A549 (cell line): ENCODE results near the gene AMACR. TPM values are rescaled to one million over a fixed set of nuclear protein-coding genes. Genes with fewer than 3 reads are reported as not detected.

Source experiments
- ATAC-seq, 2 experiments: fragments of 200-7000 bp in 1 of 2; fragments of >200 bp in 1 of 2; cut with Nextera tagmentation in 1 of 2; cut with Tn5 transposase in 1 of 2; 3 replicates each; pipeline versions ENCODE4 v1.8.0 to v1.9.1; 2018 to 2020; ENCODE audit warnings: mild to moderate bottlenecking in 1 of 2, moderate library complexity in 1 of 2
- CTCF ChIA-PET: fragments of 300-600 bp; sonication (Branson Sonifier 250); formaldehyde crosslinking; extraction: SDS; loops from one replicate; lab custom pipeline; 2021; ENCODE audit warnings: antibody characterized with exemption, inconsistent platforms; lab: Yijun Ruan, JAX
- POLR2A ChIA-PET: fragments of 350-600 bp; formaldehyde crosslinking; extraction: SDS; loops from one replicate; lab custom pipeline; 2021; ENCODE audit warnings: antibody characterized with exemption, inconsistent platforms; lab: Yijun Ruan, JAX
- DNase-seq, 2 experiments: peaks; one replicate each; pipeline versions ENCODE4 v3.0.0 to v3.0.0-alpha.2; 2011 to 2016; ENCODE audit warnings: low read depth in 1 of 2, low spot score in 1 of 2
- FAIRE-seq: peaks from 2 replicates; lab custom pipeline; 2011; peaks lifted over from hg19 to GRCh38; lab: Jason Lieb, UNC
- H3K27ac ChIP-seq, 2 experiments: fragments of >200 bp; sonication (Bioruptor Twin); formaldehyde crosslinking; 3 replicates each; pipeline ENCODE4 v1.5.1; 2016 to 2017
- H3K4me1 ChIP-seq: fragments of >200 bp; sonication (Bioruptor Twin); formaldehyde crosslinking; 3 replicates; pipeline ENCODE4 v1.6.1; 2016
- H3K4me2 ChIP-seq: fragments of >200 bp; sonication (Bioruptor Twin); formaldehyde crosslinking; 3 replicates; pipeline ENCODE4 v1.6.1; 2016
- H3K4me3 ChIP-seq: fragments of >200 bp; sonication (Bioruptor Twin); formaldehyde crosslinking; 3 replicates; pipeline ENCODE4 v1.5.1; 2016
- H3K9me3 ChIP-seq: fragments of >200 bp; sonication (Bioruptor Twin); formaldehyde crosslinking; 3 replicates; pipeline ENCODE4 v1.6.1; 2016
- CBX8 ChIP-seq: fragments of 200-600 bp; sonication (generic); IDR thresholded peaks from 2 replicates; pipeline ENCODE4 v1.6.1; 2016
- CEBPB ChIP-seq, 2 experiments: fragments of >200 bp in 1 of 2; sonication (Bioruptor Twin) in 1 of 2; formaldehyde crosslinking in 1 of 2; IDR thresholded peaks; 2 replicates each; pipeline ENCODE4 v1.6.1; 2012 to 2016
- EHF ChIP-seq: fragments of 250-450 bp; sonication (Bioruptor Pico); IDR thresholded peaks from 2 replicates; pipeline ENCODE4 v1.5.0; 2020; ENCODE audit warnings: mild to moderate bottlenecking
- ESRRA ChIP-seq: fragments of 150-350 bp; IDR thresholded peaks from 2 replicates; pipeline ENCODE4 v1.6.1; 2014; ENCODE audit warnings: mild to moderate bottlenecking, low read length, borderline replicate concordance
- HOXA7 ChIP-seq: fragments of 250-450 bp; sonication (Bioruptor Pico); IDR thresholded peaks from 2 replicates; pipeline ENCODE4 v1.5.0; 2020; ENCODE audit warnings: mild to moderate bottlenecking, moderate library complexity
- HOXB13 ChIP-seq: fragments of 250-450 bp; sonication (Bioruptor Pico); IDR thresholded peaks from 2 replicates; pipeline ENCODE4 v1.5.0; 2020; ENCODE audit warnings: low read depth, mild to moderate bottlenecking, moderate library complexity
- JUNB ChIP-seq: fragments of >200 bp; sonication (Bioruptor Twin); formaldehyde crosslinking; IDR thresholded peaks from 2 replicates; pipeline ENCODE4 v1.6.1; 2016
- MAFK ChIP-seq: fragments of 450-650 bp; IDR thresholded peaks from 2 replicates; pipeline ENCODE4 v1.6.1; 2014; ENCODE audit not compliant: partially characterized antibody
- MYC ChIP-seq: IDR thresholded peaks from 2 replicates; pipeline ENCODE4 v1.6.1; 2012; ENCODE audit warnings: mild to moderate bottlenecking, inconsistent platforms, low read length, improper control_type of control experiment, borderline replicate concordance
- NFE2L2 ChIP-seq: fragments of 150-350 bp; conservative IDR thresholded peaks from 2 replicates; pipeline ENCODE4 v1.6.1; 2014; ENCODE audit warnings: low read length
- POLR2AphosphoS2 ChIP-seq: conservative IDR thresholded peaks from 2 replicates; pipeline ENCODE4 v1.6.1; 2012; ENCODE audit warnings: low read length, improper control_type of control experiment, inconsistent platforms
- RARB ChIP-seq: fragments of 250-450 bp; sonication (Bioruptor Pico); IDR thresholded peaks from 2 replicates; pipeline ENCODE4 v1.8.0; 2021; ENCODE audit warnings: mild to moderate bottlenecking, moderate library complexity
- RFX5 ChIP-seq: fragments of 450-650 bp; IDR thresholded peaks from 2 replicates; pipeline ENCODE4 v1.7.1; 2014; ENCODE audit warnings: antibody characterized with exemption, mild to moderate bottlenecking, moderate library complexity
- SREBF2 ChIP-seq: fragments of 450-650 bp; IDR thresholded peaks from 2 replicates; pipeline ENCODE4 v1.6.1; 2014; ENCODE audit warnings: mild to moderate bottlenecking, moderate library complexity
- ZFP36 ChIP-seq: fragments of 450-650 bp; IDR thresholded peaks from 2 replicates; pipeline ENCODE4 v1.6.1; 2014; ENCODE audit warnings: borderline replicate concordance; ENCODE audit not compliant: partially characterized antibody
- ZNF302 ChIP-seq: fragments of 250-450 bp; sonication (Bioruptor Pico); IDR thresholded peaks from 2 replicates; pipeline ENCODE4 v1.9.0; 2021; ENCODE audit warnings: inconsistent platforms, mild to moderate bottlenecking, moderate library complexity
- ZSCAN20 ChIP-seq: fragments of 250-450 bp; sonication (Bioruptor Pico); IDR thresholded peaks from 2 replicates; pipeline ENCODE4 v1.8.0; 2022; ENCODE audit warnings: mild to moderate bottlenecking, moderate library complexity
- WGBS: methylation state at CpG from one replicate; pipeline ENCODE4 v1.1.6; 2017; ENCODE audit errors: missing lambda C conversion rate; 5-methylcytosine and 5-hydroxymethylcytosine counted together
- polyA plus RNA-seq, 4 experiments: library from polyadenylated mRNA; depleted of rRNA in 3 of 4; stranded (reverse); fragments of >200 nt; fragmentation: RNase III in 1 of 4; extraction: RNeasy Plus Mini Kit Qiagen cat#74134 plus additional on column Dnase treatment in 1 of 4; gene quantifications; 2 replicates in 3 of 4; 3 replicates in 1 of 4; pipeline ENCODE4 v1.2.3, GENCODE V29; 2011 to 2017
- TF ChIP-seq, protein P1 (sequence below): fragments of >200 bp; sonication (Bioruptor Twin); formaldehyde crosslinking; IDR thresholded peaks from 3 replicates; pipeline ENCODE4 v1.5.1; 2016
- TF ChIP-seq, protein P2 (sequence below): fragments of 250-450 bp; sonication (Bioruptor Pico); IDR thresholded peaks from 2 replicates; pipeline ENCODE4 v1.5.0; 2021; ENCODE audit warnings: mild to moderate bottlenecking, moderate library complexity, borderline replicate concordance

Gene AMACR
- polyA plus RNA-seq, 2 of the 4 experiments (the other 2 are of a cell fraction) = 21.1 to 30.1 TPM

DNA sequence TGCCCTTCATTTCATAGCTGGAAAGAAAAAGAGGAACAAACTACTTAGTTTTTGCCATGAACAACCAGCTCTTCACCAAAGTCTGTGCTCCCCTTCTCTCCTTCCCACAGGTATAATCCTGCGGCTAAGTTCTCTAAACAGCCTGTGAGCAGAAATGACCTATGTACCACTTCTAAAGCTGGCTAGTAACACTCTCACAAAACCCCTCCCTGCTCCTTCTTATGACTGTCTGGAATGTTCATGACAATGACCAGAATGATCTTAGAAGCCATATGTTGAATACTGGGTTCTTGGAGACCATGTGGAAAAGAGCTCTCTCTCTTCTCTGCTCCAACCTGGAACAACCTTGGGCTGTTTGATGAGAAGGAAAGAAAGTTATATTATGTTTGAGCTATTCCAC, 12.9 kb upstream of the AMACR start:
- no peak for DNase-seq
- H3K27ac ChIP-seq = no peak overlapping the region
- TF ChIP-seq CEBPB (IDR thresholded peaks at IDR 0.05) (no peak), EHF (CRISPR knock-in tag) (no peak)
- TF ChIP-seq, all 56 proteins: peak for 0
- ATAC-seq (no peak), FAIRE-seq (no peak)
- Histone ChIP-seq H3K4me2 (no peak overlapping the region), H3K9me3 (no peaks in the 10 kb centered on the region), H3K4me3 (no peak overlapping the region), H3K4me1 (no peaks in the 10 kb centered on the region)
- WGBS = 92% methylated on average over 1 of the region's 1 CpG
- CTCF ChIA-PET = no interaction called here
- POLR2A ChIA-PET = no interaction called here

DNA sequence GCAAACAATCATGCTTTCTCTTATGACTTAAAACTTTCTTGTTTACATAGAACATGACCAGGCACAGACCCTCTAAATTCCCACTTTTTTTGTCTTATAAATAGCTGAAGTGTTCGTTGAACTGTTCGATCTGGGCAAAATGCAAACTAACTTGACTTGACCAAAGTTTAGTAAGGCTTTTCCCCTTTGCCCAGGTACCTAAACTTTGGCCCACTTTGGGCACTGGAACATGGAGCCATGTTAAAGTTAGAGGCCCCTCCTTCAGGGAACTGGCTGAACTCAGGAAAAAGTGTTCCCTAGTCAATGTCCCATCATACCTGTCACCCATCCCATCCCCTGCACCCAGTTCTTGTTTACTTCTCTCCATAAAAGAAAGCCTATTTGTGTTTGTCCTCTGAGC, 9.4 kb upstream of the AMACR start:
- H3K9me3 ChIP-seq = no peaks in the 10 kb centered on the region
- TF ChIP-seq CBX8 (no peak), RARB (CRISPR knock-in tag) (no peak), NFE2L2 (no peak), ZSCAN20 (CRISPR knock-in tag) (no peak), EHF (CRISPR knock-in tag) (no peak), SREBF2 (no peak), POLR2AphosphoS2 (no peak)
- TF ChIP-seq, protein P1, sequence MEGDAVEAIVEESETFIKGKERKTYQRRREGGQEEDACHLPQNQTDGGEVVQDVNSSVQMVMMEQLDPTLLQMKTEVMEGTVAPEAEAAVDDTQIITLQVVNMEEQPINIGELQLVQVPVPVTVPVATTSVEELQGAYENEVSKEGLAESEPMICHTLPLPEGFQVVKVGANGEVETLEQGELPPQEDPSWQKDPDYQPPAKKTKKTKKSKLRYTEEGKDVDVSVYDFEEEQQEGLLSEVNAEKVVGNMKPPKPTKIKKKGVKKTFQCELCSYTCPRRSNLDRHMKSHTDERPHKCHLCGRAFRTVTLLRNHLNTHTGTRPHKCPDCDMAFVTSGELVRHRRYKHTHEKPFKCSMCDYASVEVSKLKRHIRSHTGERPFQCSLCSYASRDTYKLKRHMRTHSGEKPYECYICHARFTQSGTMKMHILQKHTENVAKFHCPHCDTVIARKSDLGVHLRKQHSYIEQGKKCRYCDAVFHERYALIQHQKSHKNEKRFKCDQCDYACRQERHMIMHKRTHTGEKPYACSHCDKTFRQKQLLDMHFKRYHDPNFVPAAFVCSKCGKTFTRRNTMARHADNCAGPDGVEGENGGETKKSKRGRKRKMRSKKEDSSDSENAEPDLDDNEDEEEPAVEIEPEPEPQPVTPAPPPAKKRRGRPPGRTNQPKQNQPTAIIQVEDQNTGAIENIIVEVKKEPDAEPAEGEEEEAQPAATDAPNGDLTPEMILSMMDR = no peak
- TF ChIP-seq, all 56 proteins: peak for 0
- no peak for DNase-seq
- no peak overlapping the region for H3K27ac ChIP-seq
- CTCF ChIA-PET = interaction anchor here (1.2 kb wide), 1 partner anchor 47 kb away, joined by 3 read pairs; no protein-coding TSS in a partner anchor
- WGBS = 61% methylated on average over 2 of the region's 2 CpGs
- FAIRE-seq = no peak
- H3K4me1 ChIP-seq = no peaks in the 10 kb centered on the region
- no peak overlapping the region for H3K4me3 ChIP-seq
- POLR2A ChIA-PET = interaction anchor here (0.6 kb wide), 1 partner anchor 9 kb away, joined by 3 read pairs; the partner anchor contains the start of gene AMACR
- ATAC-seq = no peak
- no peak overlapping the region for H3K4me2 ChIP-seq

DNA sequence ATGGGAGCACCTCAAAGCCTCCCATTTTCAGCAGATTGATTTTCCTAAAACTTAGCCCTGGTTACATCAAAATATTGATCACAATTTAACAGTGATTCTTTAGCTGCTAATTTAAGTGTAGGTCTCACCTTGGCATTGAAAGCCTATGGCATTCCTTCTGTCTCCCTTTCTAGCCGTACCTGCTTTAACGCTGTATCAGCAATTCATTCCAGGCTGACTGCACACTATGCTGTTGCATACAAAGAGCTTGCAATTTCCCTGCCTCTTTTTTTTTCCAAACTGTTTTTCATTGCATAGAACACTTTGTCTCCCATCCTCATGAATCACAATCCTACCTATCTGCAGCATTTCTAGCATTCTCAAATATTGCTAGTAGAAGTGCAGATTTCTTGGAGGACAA, 8.9 kb upstream of the AMACR start:
- H3K9me3 ChIP-seq = no peaks in the 10 kb centered on the region
- ATAC-seq = no peak
- no peak overlapping the region for H3K4me2 ChIP-seq
- H3K27ac ChIP-seq = no peak overlapping the region
- DNase-seq = no peak
- ChIA-PET POLR2A (interaction anchor here (0.6 kb wide), 1 partner anchor 9 kb away, joined by 3 read pairs; the partner anchor contains the start of gene AMACR), CTCF (interaction anchor here (0.6 kb wide), 1 partner anchor 158 kb away, joined by 3 read pairs; no protein-coding TSS in a partner anchor)
- H3K4me3 ChIP-seq = no peak overlapping the region
- H3K4me1 ChIP-seq = no peaks in the 10 kb centered on the region
- no peak for FAIRE-seq
- TF ChIP-seq ESRRA = no peak
- TF ChIP-seq HOXB13 (CRISPR knock-in tag) = no peak
- TF ChIP-seq ZNF302 = no peak
- no peak for TF ChIP-seq ZFP36
- TF ChIP-seq MAFK = peak; percentile 90
- TF ChIP-seq RFX5 = no peak
- TF ChIP-seq HOXA7 (CRISPR knock-in tag) = no peak
- 77% methylated on average over 2 of the region's 2 CpGs for WGBS

DNA sequence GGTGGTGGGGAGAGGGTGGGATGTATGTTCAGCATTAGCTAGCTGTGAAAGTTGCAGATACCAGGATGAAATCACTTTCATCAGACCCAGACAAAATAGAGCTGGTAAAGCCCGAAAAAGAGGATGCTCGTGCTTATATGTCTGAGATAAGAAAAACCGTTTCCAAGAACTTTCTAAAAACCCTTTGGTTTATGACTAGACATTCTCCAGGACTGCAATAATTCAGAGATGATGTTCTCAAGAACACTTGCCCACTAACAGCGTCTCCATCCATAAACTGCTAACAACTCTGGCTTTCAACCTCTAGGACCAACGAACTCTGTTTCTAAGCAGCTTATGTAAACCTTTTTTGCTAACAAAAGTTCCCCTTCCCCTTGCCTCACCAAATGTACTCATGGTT, 8.4 kb upstream of the AMACR start:
- H3K27ac ChIP-seq = no peak overlapping the region
- no peak for DNase-seq
- TF ChIP-seq HOXA7 (CRISPR knock-in tag) (no peak), MYC (no peak), ESRRA (no peak), POLR2AphosphoS2 (no peak), JUNB (no peak), ZNF302 (no peak)
- TF ChIP-seq, protein P2, sequence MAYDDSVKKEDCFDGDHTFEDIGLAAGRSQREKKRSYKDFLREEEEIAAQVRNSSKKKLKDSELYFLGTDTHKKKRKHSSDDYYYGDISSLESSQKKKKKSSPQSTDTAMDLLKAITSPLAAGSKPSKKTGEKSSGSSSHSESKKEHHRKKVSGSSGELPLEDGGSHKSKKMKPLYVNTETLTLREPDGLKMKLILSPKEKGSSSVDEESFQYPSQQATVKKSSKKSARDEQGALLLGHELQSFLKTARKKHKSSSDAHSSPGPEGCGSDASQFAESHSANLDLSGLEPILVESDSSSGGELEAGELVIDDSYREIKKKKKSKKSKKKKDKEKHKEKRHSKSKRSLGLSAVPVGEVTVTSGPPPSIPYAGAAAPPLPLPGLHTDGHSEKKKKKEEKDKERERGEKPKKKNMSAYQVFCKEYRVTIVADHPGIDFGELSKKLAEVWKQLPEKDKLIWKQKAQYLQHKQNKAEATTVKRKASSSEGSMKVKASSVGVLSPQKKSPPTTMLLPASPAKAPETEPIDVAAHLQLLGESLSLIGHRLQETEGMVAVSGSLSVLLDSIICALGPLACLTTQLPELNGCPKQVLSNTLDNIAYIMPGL = no peak
- no peaks in the 10 kb centered on the region for H3K4me1 ChIP-seq
- ATAC-seq = no peak
- H3K4me3 ChIP-seq = no peak overlapping the region
- H3K4me2 ChIP-seq = no peak overlapping the region
- ChIA-PET POLR2A (no interaction called here), CTCF (interaction anchor here (0.6 kb wide), 1 partner anchor 158 kb away, joined by 3 read pairs; no protein-coding TSS in a partner anchor)
- WGBS = 60% methylated on average over 5 of the region's 5 CpGs
- H3K9me3 ChIP-seq = no peaks in the 10 kb centered on the region
- no peak for FAIRE-seq
